GM23248 (cell line): Measurements from ENCODE around the gene CLDN22.

Experiments
- EZH2 ChIP-seq: fragments of 200-600 bp; sonication (generic); IDR thresholded peaks from 2 replicates; pipeline ENCODE4 v1.6.1; 2018; ENCODE audit warnings: antibody characterized with exemption, mild to moderate bottlenecking; ENCODE audit not compliant: insufficient read depth, poor library complexity, severe bottlenecking
- EZH2phosphoT487 ChIP-seq: fragments of 200-600 bp; sonication (generic); IDR thresholded peaks from 2 replicates; pipeline ENCODE4 v1.6.1; 2018; ENCODE audit warnings: antibody characterized with exemption, moderate library complexity, mild to moderate bottlenecking, low read depth; ENCODE audit not compliant: insufficient read depth

DNA sequence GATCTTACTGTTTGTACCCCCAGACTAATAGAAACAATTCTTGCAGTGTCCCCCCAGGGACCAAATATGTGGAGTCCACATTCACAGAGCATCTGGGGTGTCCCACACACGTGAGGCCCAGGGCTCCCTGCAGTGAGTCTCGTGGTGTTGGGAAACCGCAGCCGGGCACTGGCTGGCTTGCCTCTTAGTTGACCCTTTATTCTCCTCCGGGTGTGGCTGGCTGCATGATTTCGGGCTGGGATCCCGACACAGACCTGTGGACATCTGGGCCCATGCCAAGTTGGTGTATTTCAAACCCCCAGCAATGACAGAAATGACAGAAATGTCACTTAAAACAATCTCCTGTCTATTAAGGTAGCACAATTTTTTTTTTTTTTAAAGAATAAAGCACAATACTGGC is 17.8 kb upstream of the CLDN22 start:
- TF ChIP-seq EZH2phosphoT487 (no peak), EZH2 (no peak)
